Measurements from ENCODE around the gene ZNF436. TPM values are rescaled to one million over a fixed set of nuclear protein-coding genes. Genes with fewer than 3 reads are reported as not detected.

Gene ZNF436
- total and polyA plus RNA-seq, 2 of the 13 experiments (the other 11 are each of a cell fraction or from before 2014, with no cell fraction given) = 4.3 to 9.9 TPM

GRCh38 chr1:23343221-23344110 lies 26.2 kb downstream of the ZNF436 start (continued):
- TF ChIP-seq TFDP2 (CRISPR knock-in tag; IDR thresholded peaks at IDR 0.05) = peak; percentile 78; the same call in 1 of the 2 replicates
- no peak for TF ChIP-seq ZNF503 (CRISPR knock-in tag; IDR thresholded peaks at IDR 0.05)
- TF ChIP-seq MXD3 (CRISPR knock-in tag; IDR thresholded peaks at IDR 0.05) = 0 out of 2 replicates have a peak, but pooled peaks have one; percentile 41
- TF ChIP-seq ZNF34 (CRISPR knock-in tag; IDR thresholded peaks at IDR 0.05; ENCODE audit: borderline replicate concordance) = 0 out of 2 replicates have a peak, but pooled peaks have one; percentile 9
- no peak for TF ChIP-seq ZZZ3 (CRISPR knock-in tag; IDR thresholded peaks at IDR 0.05; ENCODE audit: borderline replicate concordance)
- no peak for TF ChIP-seq ZNF350 (CRISPR knock-in tag; IDR thresholded peaks at IDR 0.05; ENCODE audit: borderline replicate concordance, low read depth)
- TF ChIP-seq SKIL (CRISPR knock-in tag; IDR thresholded peaks at IDR 0.05; ENCODE audit: borderline replicate concordance) = no peak
- peak; percentile 9; the same call in 1 of the 2 replicates for TF ChIP-seq PHF20 (CRISPR knock-in tag; IDR thresholded peaks at IDR 0.05)

Data from HepG2 (cell line).